Dendritic cell treated with granulocyte-macrophage colony-stimulating factor and Interleukin-4, amounts not matched to agents 40 ng/mL and 50 ng/mL, for 4 days (primary cell): ENCODE data around the gene TMPRSS4.

Source experiments
- H3K27ac Mint-ChIP-seq: one replicate; pipeline ENCODE4 v1.8.0; 2022; ENCODE audit warnings: mild to moderate bottlenecking, mixed read lengths
- H3K27me3 Mint-ChIP-seq: one replicate; pipeline ENCODE4 v1.8.0; 2022; ENCODE audit warnings: mild to moderate bottlenecking, mixed read lengths
- H3K36me3 Mint-ChIP-seq: one replicate; pipeline ENCODE4 v1.8.0; 2022; ENCODE audit warnings: low read depth, mixed read lengths
- H3K4me1 Mint-ChIP-seq: one replicate; pipeline ENCODE4 v1.8.0; 2022; ENCODE audit warnings: low read depth, mixed read lengths
- H3K4me3 Mint-ChIP-seq: one replicate; pipeline ENCODE4 v1.8.0; 2022; ENCODE audit warnings: mild to moderate bottlenecking, moderate library complexity, mixed read lengths
- H3K9me3 Mint-ChIP-seq: one replicate; pipeline ENCODE4 v1.8.0; 2022; ENCODE audit warnings: mixed read lengths
- intact Hi-C: fragments of 100-400 bp; cut with micrococcal nuclease; formaldehyde crosslinking; loops from one replicate; pipeline ENCODE4 v1.15.0; 2022

Gene TMPRSS4

GRCh38 chr11:118148856-118149255 is 72.0 kb downstream of the TMPRSS4 start:
- Mint-ChIP-seq H3K4me3 (no peak overlapping the region), H3K4me1 (peaks cover 33% of the 10 kb centered on the region), H3K36me3 (no peaks in the 10 kb centered on the region), H3K27me3 (peaks cover 56% of the 10 kb centered on the region), H3K9me3 (no peaks in the 10 kb centered on the region), H3K27ac (no peak overlapping the region)
- intact Hi-C loops, result loop anchor here (5.0 to 10.0 kb wide), 2 partner anchors 33 to 324 kb away; partner anchors contain the start of gene FXYD2

GRCh38 chr11:118149493-118149892 is 72.6 kb downstream of the TMPRSS4 start:
- H3K9me3 Mint-ChIP-seq, result no peaks in the 10 kb centered on the region

GRCh38 chr11:118151431-118151830 is 74.6 kb downstream of the TMPRSS4 start:
- Mint-ChIP-seq H3K27me3 (peaks cover 65% of the 10 kb centered on the region), H3K36me3 (no peaks in the 10 kb centered on the region), H3K27ac (no peak overlapping the region), H3K9me3 (no peaks in the 10 kb centered on the region), H3K4me3 (no peak overlapping the region), H3K4me1 (peaks cover 35% of the 10 kb centered on the region)
- intact Hi-C loops, result loop anchor here (10.0 kb wide), 1 partner anchor 333 kb away; no protein-coding TSS in a partner anchor

More at GRCh38 chr11:118149493-118149892, 72.6 kb downstream of the TMPRSS4 start:
- peaks cover 56% of the 10 kb centered on the region for H3K27me3 Mint-ChIP-seq
- intact Hi-C loops, result loop anchor here (5.0 to 10.0 kb wide), 2 partner anchors 33 to 325 kb away; partner anchors contain the start of gene FXYD2
- H3K4me1 Mint-ChIP-seq, result peaks cover 28% of the 10 kb centered on the region
- no peak overlapping the region for H3K4me3 Mint-ChIP-seq
- H3K36me3 Mint-ChIP-seq, result no peaks in the 10 kb centered on the region
- no peak overlapping the region for H3K27ac Mint-ChIP-seq

GRCh38 chr11:118152020-118152551 is 75.2 kb downstream of the TMPRSS4 start:
- Mint-ChIP-seq H3K4me1 (peaks cover 40% of the 10 kb centered on the region), H3K36me3 (no peaks in the 10 kb centered on the region), H3K9me3 (no peaks in the 10 kb centered on the region), H3K27me3 (peaks cover 71% of the 10 kb centered on the region), H3K4me3 (peak overlapping the region; percentile 60), H3K27ac (no peak overlapping the region)
- intact Hi-C loops, result loop anchor here (10.0 kb wide), 1 partner anchor 333 kb away; no protein-coding TSS in a partner anchor

DNA sequence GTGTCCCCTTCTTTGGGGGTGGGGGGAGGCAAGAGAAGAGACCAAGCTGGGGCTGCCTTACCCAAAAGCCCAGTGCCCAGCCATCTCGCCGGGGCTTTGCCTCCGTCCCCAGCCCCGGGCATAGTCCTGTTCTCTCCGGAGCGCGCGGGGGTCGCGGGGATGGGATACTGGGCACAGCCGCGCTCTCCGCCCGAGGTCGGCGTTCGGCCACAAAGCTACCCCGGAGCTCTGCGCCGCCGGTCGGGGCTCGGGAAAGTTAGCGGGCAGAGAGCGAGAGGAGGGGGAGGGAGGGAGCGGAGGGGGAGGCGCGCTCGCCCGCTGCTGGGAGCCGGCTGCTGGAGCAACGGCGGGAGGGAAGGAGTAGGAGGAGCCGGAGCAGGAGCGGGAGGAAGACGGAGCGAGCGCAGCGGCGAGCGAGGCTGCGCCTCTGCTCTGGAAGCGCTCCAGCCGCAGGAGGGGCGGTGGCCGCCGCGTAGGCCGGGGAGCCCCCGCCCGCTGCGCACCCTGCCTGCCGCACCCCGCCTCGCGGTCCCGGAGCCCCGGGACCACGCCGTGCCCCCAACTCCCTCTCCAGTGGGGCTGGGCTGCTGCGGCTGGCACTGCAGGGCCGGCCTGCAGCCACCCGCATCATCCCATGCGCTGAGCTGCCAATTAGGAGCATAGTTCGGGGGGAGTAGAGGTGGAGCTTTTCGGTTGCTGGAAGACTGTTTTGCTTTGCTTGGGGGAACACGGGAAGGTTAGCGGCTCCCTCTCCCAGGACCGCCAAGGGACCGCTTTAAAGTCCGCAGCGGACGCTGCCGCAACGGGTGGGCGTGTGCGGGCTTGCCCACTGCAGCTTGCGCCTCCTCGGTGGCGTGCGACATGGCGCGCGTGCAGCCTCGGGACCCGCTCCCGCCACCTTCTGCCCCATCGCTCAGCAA is 75.9 kb downstream of the TMPRSS4 start, which contains the start of gene SCN4B:
Gene SCN4B, minus strand, starts transcription at position 272 of the 920 bp plus-strand sequence. Its CDS starts 150 bp downstream, at position 122.
- H3K4me3 Mint-ChIP-seq, result peak within 1 kb of the TSS; percentile 69
- intact Hi-C loops, result loop anchor here (10.0 kb wide), 1 partner anchor 332 kb away; no protein-coding TSS in a partner anchor
- no peak within 1 kb of the TSS for H3K27ac Mint-ChIP-seq
- peaks cover 78% of the 10 kb centered on the region for H3K27me3 Mint-ChIP-seq
- H3K36me3 Mint-ChIP-seq, result no peaks in the 10 kb centered on the region
- H3K9me3 Mint-ChIP-seq, result no peaks in the 10 kb centered on the region
- peaks cover 33% of the 10 kb centered on the region for H3K4me1 Mint-ChIP-seq

DNA sequence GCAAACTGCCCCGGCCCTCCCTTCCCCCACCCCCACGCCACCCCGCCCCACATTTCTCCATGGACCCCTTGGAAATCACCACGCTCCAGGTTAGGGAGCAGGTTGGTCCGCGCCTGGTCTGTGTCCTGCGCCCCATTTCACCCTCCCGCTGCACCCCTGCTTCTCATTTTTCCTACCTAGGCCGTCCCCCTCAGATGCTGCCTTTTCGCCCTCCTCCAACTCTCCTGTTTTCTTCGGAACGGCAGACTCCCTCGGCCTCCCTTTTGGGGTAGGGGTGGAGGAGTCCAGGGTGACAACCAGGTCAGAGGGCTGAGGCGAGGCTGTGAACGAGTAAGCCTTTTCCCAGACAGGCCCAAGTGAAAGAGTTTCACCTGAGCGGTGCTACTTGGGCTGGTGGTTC is 76.6 kb downstream of the TMPRSS4 start:
- Mint-ChIP-seq H3K27me3 (peaks cover 83% of the 10 kb centered on the region), H3K4me1 (peaks cover 29% of the 10 kb centered on the region), H3K27ac (no peak overlapping the region), H3K36me3 (no peaks in the 10 kb centered on the region), H3K9me3 (no peaks in the 10 kb centered on the region), H3K4me3 (peak overlapping the region; percentile 69)
- intact Hi-C loops, result loop anchor here (10.0 kb wide), 1 partner anchor 331 kb away; no protein-coding TSS in a partner anchor

DNA sequence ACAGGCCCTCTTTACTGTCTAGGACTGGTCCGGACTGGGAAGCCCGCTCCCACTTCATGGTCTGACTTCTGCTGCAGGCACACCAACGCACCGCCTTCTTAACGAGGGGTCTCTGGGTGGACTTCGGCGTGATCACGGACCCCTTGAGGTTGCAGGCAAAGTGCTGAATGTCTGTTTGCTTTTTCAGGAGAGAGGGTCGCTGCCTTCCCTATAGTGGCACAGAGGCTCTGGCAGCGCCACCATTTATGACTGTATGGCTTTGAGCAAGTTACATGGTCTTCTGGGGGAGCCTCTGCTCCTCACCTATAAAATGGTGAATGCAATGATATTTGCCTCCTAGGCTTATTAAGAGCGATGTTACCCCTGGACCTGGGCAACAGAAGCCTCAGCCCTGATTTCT is 77.1 kb downstream of the TMPRSS4 start:
- intact Hi-C loops, result loop anchor here (10.0 kb wide), 1 partner anchor 331 kb away; no protein-coding TSS in a partner anchor

GRCh38 chr11:118154641-118155040 is 77.8 kb downstream of the TMPRSS4 start:
- intact Hi-C loops, result loop anchor here (10.0 kb wide), 1 partner anchor 330 kb away; no protein-coding TSS in a partner anchor
- H3K27ac Mint-ChIP-seq, result no peak overlapping the region
- H3K4me3 Mint-ChIP-seq, result no peak overlapping the region
- H3K36me3 Mint-ChIP-seq, result no peaks in the 10 kb centered on the region
- no peaks in the 10 kb centered on the region for H3K9me3 Mint-ChIP-seq
- peaks cover 89% of the 10 kb centered on the region for H3K27me3 Mint-ChIP-seq
- peaks cover 29% of the 10 kb centered on the region for H3K4me1 Mint-ChIP-seq

More for the DNA sequence above, 77.1 kb downstream of the TMPRSS4 start:
- Mint-ChIP-seq H3K36me3 (no peaks in the 10 kb centered on the region), H3K9me3 (no peaks in the 10 kb centered on the region), H3K27ac (no peak overlapping the region), H3K4me1 (peaks cover 29% of the 10 kb centered on the region), H3K27me3 (peaks cover 87% of the 10 kb centered on the region), H3K4me3 (no peak overlapping the region)

DNA sequence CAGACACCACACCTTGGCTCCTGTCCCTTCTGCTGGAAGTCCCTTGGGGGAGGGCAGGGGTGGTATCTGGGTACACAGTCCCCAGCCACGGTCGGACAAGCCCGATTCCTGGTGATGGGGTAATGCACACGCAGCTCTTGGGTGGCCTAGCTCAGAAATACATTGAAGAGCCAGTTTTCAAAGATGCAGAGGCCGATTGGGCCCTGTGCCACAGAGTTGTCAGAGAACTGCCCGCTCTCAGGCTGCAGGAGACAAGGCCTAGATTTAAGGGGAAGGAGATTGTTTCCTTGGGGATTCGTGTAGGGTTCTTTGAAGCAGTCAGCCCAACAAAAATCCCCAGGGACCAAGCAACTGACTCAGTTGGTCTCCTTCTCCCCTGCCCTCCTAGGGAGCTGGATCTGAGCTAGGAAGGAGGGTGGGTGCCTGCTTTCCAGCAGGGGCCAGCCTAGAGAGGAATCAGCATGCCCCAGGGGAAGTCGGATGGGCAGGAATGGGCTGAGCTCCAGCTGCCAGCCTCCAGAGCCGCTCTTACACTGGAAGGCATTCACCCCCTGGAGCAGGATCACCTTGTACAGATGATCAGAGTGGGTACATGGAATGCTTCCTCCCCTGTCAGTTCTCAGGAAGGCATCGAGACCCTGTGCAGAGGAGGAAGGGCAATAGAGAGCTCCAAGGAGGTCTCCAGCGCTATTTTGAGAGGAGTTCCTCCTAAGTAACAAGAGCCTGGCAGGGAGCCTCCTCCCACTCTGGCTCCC is 79.1 kb downstream of the TMPRSS4 start:
- Mint-ChIP-seq H3K27ac (no peak overlapping the region), H3K27me3 (peaks cover 80% of the 10 kb centered on the region), H3K4me3 (no peak overlapping the region), H3K4me1 (peaks cover 29% of the 10 kb centered on the region), H3K36me3 (no peaks in the 10 kb centered on the region), H3K9me3 (no peaks in the 10 kb centered on the region)
- intact Hi-C loops, result loop anchor here (10.0 kb wide), 1 partner anchor 329 kb away; no protein-coding TSS in a partner anchor

DNA sequence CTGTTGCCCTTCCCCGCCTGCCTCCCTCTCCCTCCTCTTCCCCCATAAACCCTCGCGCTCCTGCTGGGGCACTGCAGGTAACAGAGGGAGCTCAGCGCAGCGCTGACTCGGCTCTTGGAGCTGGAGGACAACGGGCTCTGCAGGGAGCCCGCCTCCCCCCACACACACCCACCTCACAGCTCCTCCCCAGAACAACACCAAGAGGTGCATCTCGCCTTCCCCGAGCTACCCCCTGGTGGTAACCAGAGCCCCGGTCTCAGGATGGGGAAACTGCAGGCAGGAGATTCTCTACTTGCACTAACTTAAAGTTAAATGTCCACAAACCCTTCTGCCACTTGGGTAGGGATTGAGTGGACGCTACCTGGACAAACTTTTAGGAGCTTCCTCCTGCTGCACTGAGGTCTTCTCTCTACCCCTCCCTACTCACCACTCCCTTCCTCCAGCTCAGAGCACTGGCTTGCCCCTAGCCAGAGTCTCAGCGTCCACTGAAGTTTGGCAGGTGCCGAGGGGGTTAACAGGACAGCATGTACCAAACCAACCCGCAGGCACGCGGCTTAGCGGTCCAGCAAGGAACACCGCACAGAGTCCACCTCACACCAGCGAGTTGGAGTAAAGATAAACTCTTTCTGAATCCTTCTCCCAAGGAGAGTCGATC is 79.8 kb downstream of the TMPRSS4 start:
- peaks cover 81% of the 10 kb centered on the region for H3K27me3 Mint-ChIP-seq
- peaks cover 29% of the 10 kb centered on the region for H3K4me1 Mint-ChIP-seq
- H3K4me3 Mint-ChIP-seq, result no peak overlapping the region
- intact Hi-C loops, result loop anchor here (10.0 kb wide), 1 partner anchor 328 kb away; no protein-coding TSS in a partner anchor
- H3K9me3 Mint-ChIP-seq, result no peaks in the 10 kb centered on the region
- H3K36me3 Mint-ChIP-seq, result no peaks in the 10 kb centered on the region
- H3K27ac Mint-ChIP-seq, result no peak overlapping the region

GRCh38 chr11:118157186-118157895 is 80.5 kb downstream of the TMPRSS4 start:
- Mint-ChIP-seq H3K27me3 (peaks cover 78% of the 10 kb centered on the region), H3K4me1 (peaks cover 27% of the 10 kb centered on the region), H3K4me3 (no peak overlapping the region), H3K36me3 (no peaks in the 10 kb centered on the region), H3K9me3 (no peaks in the 10 kb centered on the region), H3K27ac (no peak overlapping the region)
- intact Hi-C loops, result loop anchor here (10.0 kb wide), 1 partner anchor 327 kb away; no protein-coding TSS in a partner anchor

DNA sequence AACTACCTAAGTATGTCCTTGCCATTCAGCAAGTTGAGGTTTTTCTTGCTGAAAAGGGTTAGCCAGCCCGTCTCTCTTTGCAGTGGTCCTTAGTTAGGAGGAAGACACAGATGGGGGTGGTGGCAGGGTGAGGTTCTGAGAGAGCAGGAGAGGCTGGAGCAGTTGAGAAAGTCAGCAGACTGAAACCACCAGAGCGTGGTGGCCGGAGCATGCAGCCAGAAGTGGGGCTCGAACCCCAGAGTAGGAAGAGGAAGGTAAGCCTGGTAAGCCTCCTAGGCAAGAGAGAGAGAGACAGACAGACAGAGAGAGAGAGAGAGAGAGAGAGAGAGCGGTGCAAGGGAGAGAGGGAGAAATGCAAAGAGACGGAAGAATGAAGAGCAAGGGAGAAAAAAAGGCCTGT is 84.9 kb downstream of the TMPRSS4 start:
- H3K36me3 Mint-ChIP-seq, result no peaks in the 10 kb centered on the region
- intact Hi-C loops, result no loop called here
- H3K27me3 Mint-ChIP-seq, result peaks cover 56% of the 10 kb centered on the region
- no peaks in the 10 kb centered on the region for H3K9me3 Mint-ChIP-seq
- H3K27ac Mint-ChIP-seq, result no peak overlapping the region
- H3K4me3 Mint-ChIP-seq, result no peak overlapping the region
- peaks cover 2% of the 10 kb centered on the region for H3K4me1 Mint-ChIP-seq
